H1 (cell line): ENCODE data around the gene LYZL4. TPM values are rescaled to one million over a fixed set of nuclear protein-coding genes. Genes with fewer than 3 reads are reported as not detected.

Source experiments
- CTCF ChIA-PET: fragments of 300-600 bp; sonication (Branson Sonifier 250); formaldehyde crosslinking; loops from one replicate; lab custom pipeline; 2021; ENCODE audit not compliant: partially characterized antibody; lab: Charles Lee
- POLR2A ChIA-PET: fragments of 300-600 bp; sonication (Branson Sonifier 250); formaldehyde crosslinking; loops from one replicate; lab custom pipeline; 2021; ENCODE audit warnings: inconsistent platforms; ENCODE audit not compliant: partially characterized antibody; lab: Charles Lee
- DNase-seq, 2 experiments: peaks; one replicate each; pipeline versions ENCODE4 v3.0.0 to v3.0.0-alpha.2; 2010 to 2022; ENCODE audit warnings: low spot score in 2 of 2, low read depth in 1 of 2, mixed read lengths in 1 of 2
- FAIRE-seq: peaks from 2 replicates; lab custom pipeline; 2011; peaks lifted over from hg19 to GRCh38; lab: Jason Lieb, UNC
- H2AFZ ChIP-seq: 2 replicates; pipeline ENCODE4 v1.8.1; 2012; ENCODE audit warnings: low read length, inconsistent platforms
- H2AK5ac ChIP-seq: 2 replicates; pipeline ENCODE4 v1.6.1; 2013; ENCODE audit warnings: low read depth, low read length
- H2BK120ac ChIP-seq: replicated peaks from 2 replicates; pipeline ENCODE3; 2013; ENCODE audit warnings: low read depth, low read length, inconsistent platforms
- H2BK12ac ChIP-seq: 2 replicates; pipeline ENCODE4 v1.6.1; 2013; ENCODE audit warnings: low read depth, low read length
- H2BK15ac ChIP-seq: 2 replicates; pipeline ENCODE4 v1.6.1; 2013; ENCODE audit warnings: low read length
- H2BK20ac ChIP-seq: 2 replicates; pipeline ENCODE4 v1.6.1; 2013; ENCODE audit warnings: low read length
- H2BK5ac ChIP-seq: 2 replicates; pipeline ENCODE4 v1.6.1; 2013; ENCODE audit warnings: low read depth, low read length
- H3K14ac ChIP-seq: 2 replicates; pipeline ENCODE4 v1.6.1; 2013; ENCODE audit warnings: inconsistent platforms; ENCODE audit not compliant: insufficient read length
- H3K18ac ChIP-seq: 2 replicates; pipeline ENCODE4 v1.6.1; 2013; ENCODE audit warnings: low read length; ENCODE audit errors: extremely low read depth
- H3K23ac ChIP-seq: 2 replicates; pipeline ENCODE4 v1.6.1; 2013; ENCODE audit warnings: inconsistent platforms; ENCODE audit not compliant: insufficient read length
- H3K23me2 ChIP-seq: 2 replicates; pipeline ENCODE4 v1.6.1; 2013; ENCODE audit warnings: low read depth, low read length
- H3K27ac ChIP-seq: 2 replicates; pipeline ENCODE4 v1.6.1; 2011; ENCODE audit warnings: low read depth, low read length, inconsistent platforms
- H3K27me3 ChIP-seq, 4 experiments: replicated peaks in 1 of 4; 1 replicate in 1 of 4; 2 replicates in 3 of 4; pipeline versions ENCODE4 v1.6.1 to v1.8.1; 2011 to 2013; ENCODE audit warnings: low read length in 3 of 4, mild to moderate bottlenecking in 3 of 4, inconsistent platforms in 2 of 4, mixed read lengths in 2 of 4, moderate library complexity in 1 of 4; ENCODE audit not compliant: control insufficient read depth in 3 of 4, insufficient read depth in 3 of 4; ENCODE audit errors: extremely low read depth in 1 of 4
- H3K36me3 ChIP-seq, 4 experiments: 2 replicates each; pipeline versions ENCODE4 v1.6.1 to v1.8.1; 2011 to 2013; ENCODE audit warnings: mild to moderate bottlenecking in 4 of 4, low read length in 3 of 4, moderate library complexity in 2 of 4, control low read depth in 1 of 4, inconsistent platforms in 1 of 4; ENCODE audit not compliant: insufficient read depth in 4 of 4, control insufficient read depth in 2 of 4
- H3K4ac ChIP-seq: replicated peaks from 2 replicates; pipeline ENCODE3; 2013; ENCODE audit warnings: low read length, low read depth, mixed read lengths, inconsistent platforms; ENCODE audit not compliant: insufficient read length
- H3K4me1 ChIP-seq, 4 experiments: replicated peaks in 1 of 4; 1 replicate in 1 of 4; 2 replicates in 3 of 4; pipeline versions ENCODE4 v1.6.1 to v1.8.1; 2011 to 2013; ENCODE audit warnings: low read length in 3 of 4, inconsistent platforms in 2 of 4, mixed read lengths in 1 of 4; ENCODE audit not compliant: insufficient read depth in 4 of 4, control insufficient read depth in 3 of 4
- H3K4me2 ChIP-seq, 2 experiments: 2 replicates each; pipeline versions ENCODE4 v1.6.1 to v1.8.1; 2011 to 2013; ENCODE audit warnings: low read depth in 2 of 2, low read length in 2 of 2, control low read depth in 1 of 2, inconsistent platforms in 1 of 2, mild to moderate bottlenecking in 1 of 2; ENCODE audit not compliant: insufficient read depth in 1 of 2
- H3K4me3 ChIP-seq, 4 experiments: fragments of 200-600, 300-600 bp in 1 of 4; sonication (generic), shearing (Covaris generic), sonication (Bioruptor Twin) in 1 of 4; 2 replicates each; pipeline versions ENCODE4 v1.5.1 to v1.8.1; 2011 to 2016; ENCODE audit warnings: low read length in 4 of 4, low read depth in 3 of 4, control low read depth in 2 of 4, inconsistent platforms in 2 of 4, mild to moderate bottlenecking in 2 of 4, mixed read lengths in 1 of 4, moderate library complexity in 1 of 4; ENCODE audit not compliant: insufficient read depth in 2 of 4; ENCODE audit errors: extremely low read depth in 1 of 4
- H3K56ac ChIP-seq: replicated peaks from 2 replicates; pipeline ENCODE3; 2013; ENCODE audit warnings: low read depth, mild to moderate bottlenecking, mixed read lengths, low read length, inconsistent platforms; ENCODE audit not compliant: insufficient read length
- H3K79me1 ChIP-seq: 2 replicates; pipeline ENCODE4 v1.6.1; 2013; ENCODE audit warnings: low read depth, low read length, control low read depth
- H3K79me2 ChIP-seq, 2 experiments: 2 replicates each; pipeline versions ENCODE4 v1.6.1 to v1.8.1; 2012 to 2013; ENCODE audit warnings: low read length in 2 of 2, mild to moderate bottlenecking in 2 of 2, inconsistent platforms in 1 of 2; ENCODE audit not compliant: insufficient read depth in 2 of 2, control insufficient read depth in 1 of 2
- H3K9ac ChIP-seq, 4 experiments: replicated peaks in 1 of 4; 1 replicate in 1 of 4; 2 replicates in 3 of 4; pipeline versions ENCODE4 v1.6.1 to v1.8.1; 2011 to 2013; ENCODE audit warnings: low read depth in 3 of 4, low read length in 3 of 4, control low read depth in 2 of 4, mild to moderate bottlenecking in 2 of 4, moderate library complexity in 2 of 4, inconsistent platforms in 1 of 4; ENCODE audit errors: extremely low read depth in 1 of 4
- H3K9me3 ChIP-seq, 2 experiments: 2 replicates each; pipeline versions ENCODE4 v1.6.1 to v1.8.1; 2012 to 2013; ENCODE audit warnings: mild to moderate bottlenecking in 2 of 2, moderate library complexity in 2 of 2, control low read depth in 1 of 2, inconsistent platforms in 1 of 2, low read depth in 1 of 2, low read length in 1 of 2, mixed read lengths in 1 of 2; ENCODE audit not compliant: insufficient read depth in 2 of 2
- H4K20me1 ChIP-seq, 2 experiments: replicated peaks in 1 of 2; 2 replicates each; pipeline versions ENCODE3 to v1.8.1; 2011 to 2013; ENCODE audit warnings: inconsistent platforms in 2 of 2, low read length in 2 of 2, mild to moderate bottlenecking in 1 of 2; ENCODE audit not compliant: insufficient read depth in 2 of 2, control insufficient read depth in 1 of 2
- H4K5ac ChIP-seq: 2 replicates; pipeline ENCODE4 v1.6.1; 2013; ENCODE audit warnings: low read length, low read depth, mixed read lengths, inconsistent platforms; ENCODE audit not compliant: insufficient read length
- H4K8ac ChIP-seq: 2 replicates; pipeline ENCODE4 v1.8.0; 2013; ENCODE audit warnings: mild to moderate bottlenecking, moderate library complexity, low read length, inconsistent platforms; ENCODE audit not compliant: insufficient read depth; ENCODE audit errors: extremely low read depth
- H4K91ac ChIP-seq: replicated peaks from 2 replicates; pipeline ENCODE3; 2013; ENCODE audit warnings: low read length, mixed read lengths, inconsistent platforms; ENCODE audit not compliant: insufficient read length
- CBX8 ChIP-seq: fragments of 300-800, 300-1000 bp; sonication (generic); IDR thresholded peaks from 2 replicates; pipeline ENCODE4 v1.7.1; 2016; ENCODE audit warnings: low read depth, low read length, borderline replicate concordance
- CREB1 ChIP-seq: IDR thresholded peaks from 2 replicates; pipeline ENCODE4 v1.6.1; 2012; ENCODE audit warnings: inconsistent platforms
- CTBP2 ChIP-seq: IDR thresholded peaks from 2 replicates; pipeline ENCODE4 v1.7.0; 2011; ENCODE audit warnings: borderline replicate concordance, mild to moderate bottlenecking, moderate library complexity, mixed read lengths, low read length; ENCODE audit not compliant: insufficient read depth, insufficient read length
- GABPA ChIP-seq: IDR thresholded peaks from 2 replicates; pipeline ENCODE4 v1.6.1; 2011; ENCODE audit warnings: mild to moderate bottlenecking, low read length, moderate library complexity, borderline replicate concordance; ENCODE audit not compliant: insufficient read depth
- HDAC6 ChIP-seq: IDR thresholded peaks from one replicate; pipeline ENCODE4 v1.7.1; 2012; ENCODE audit warnings: low read depth, mild to moderate bottlenecking, inconsistent platforms, low read length, moderate library complexity
- POLR2A ChIP-seq, 2 experiments: IDR thresholded peaks; 1 replicate in 1 of 2; 2 replicates in 1 of 2; pipeline ENCODE4 v1.6.1; 2011; ENCODE audit warnings: low read depth in 2 of 2, low read length in 2 of 2, mild to moderate bottlenecking in 2 of 2; ENCODE audit errors: control extremely low read depth in 1 of 2
- RBBP5 ChIP-seq: IDR thresholded peaks from 2 replicates; pipeline ENCODE4 v1.7.1; 2012; ENCODE audit warnings: low read depth, mild to moderate bottlenecking, inconsistent platforms, low read length, moderate library complexity, borderline replicate concordance
- TAF7 ChIP-seq: optimal IDR thresholded peaks from 2 replicates; pipeline ENCODE3; 2011; ENCODE audit warnings: low read depth, mild to moderate bottlenecking, inconsistent platforms, low read length, moderate library complexity, borderline replicate concordance
- TBP ChIP-seq: IDR thresholded peaks from 2 replicates; pipeline ENCODE4 v1.6.1; 2011; ENCODE audit warnings: low read depth, low read length, improper control_type of control experiment
- WGBS, 2 experiments: shearing (Covaris generic) in 1 of 2; methylation state at CpG; one replicate each; pipeline versions ENCODE4 v1.1.6 to v1.1.7; 2013 to 2015; ENCODE audit warnings: low lambda C conversion rate in 2 of 2, mixed read lengths in 2 of 2, inconsistent platforms in 1 of 2, low coverage in 1 of 2, missing lambda C conversion rate in 1 of 2; ENCODE audit not compliant: insufficient replicate concordance in 2 of 2, insufficient coverage in 1 of 2, insufficient read length in 1 of 2; ENCODE audit errors: extremely low coverage in 1 of 2, missing lambda C conversion rate in 1 of 2; 5-methylcytosine and 5-hydroxymethylcytosine counted together
- polyA plus RNA-seq, 7 experiments: library from polyadenylated mRNA; depleted of rRNA in 3 of 7; stranded (reverse) in 5 of 7; unstranded in 2 of 7; fragments of >200 nt in 5 of 7; fragments of 200-250 nt in 2 of 7; gene quantifications; 1 replicate in 5 of 7; 2 replicates in 1 of 7; 4 replicates in 1 of 7; pipeline versions ENCODE4 v1.2.1 to v1.2.3, GENCODE V29; 2011 to 2013; ENCODE audit warnings: missing spikeins in 2 of 7, mixed read lengths in 2 of 7
- total RNA-seq: library from RNA; stranded (reverse); fragmentation: NEBNext Ultra II Directional; extraction: Animal tissue kit (Norgen Biotek cat#: 25700); gene quantifications from 2 replicates; pipeline ENCODE4 v1.2.1, GENCODE V29; 2021
- TF ChIP-seq, protein P1 (sequence below): IDR thresholded peaks from 2 replicates; pipeline ENCODE4 v1.6.1; 2011; ENCODE audit warnings: low read length, improper control_type of control experiment
- TF ChIP-seq, protein P2 (sequence below): IDR thresholded peaks from 2 replicates; pipeline ENCODE4 v1.6.1; 2012; ENCODE audit warnings: inconsistent platforms

LYZL4 gene
- total and polyA plus RNA-seq, 2 of the 8 experiments (the other 6 are each of a cell fraction or from before 2014, with no cell fraction given), result not detected

DNA sequence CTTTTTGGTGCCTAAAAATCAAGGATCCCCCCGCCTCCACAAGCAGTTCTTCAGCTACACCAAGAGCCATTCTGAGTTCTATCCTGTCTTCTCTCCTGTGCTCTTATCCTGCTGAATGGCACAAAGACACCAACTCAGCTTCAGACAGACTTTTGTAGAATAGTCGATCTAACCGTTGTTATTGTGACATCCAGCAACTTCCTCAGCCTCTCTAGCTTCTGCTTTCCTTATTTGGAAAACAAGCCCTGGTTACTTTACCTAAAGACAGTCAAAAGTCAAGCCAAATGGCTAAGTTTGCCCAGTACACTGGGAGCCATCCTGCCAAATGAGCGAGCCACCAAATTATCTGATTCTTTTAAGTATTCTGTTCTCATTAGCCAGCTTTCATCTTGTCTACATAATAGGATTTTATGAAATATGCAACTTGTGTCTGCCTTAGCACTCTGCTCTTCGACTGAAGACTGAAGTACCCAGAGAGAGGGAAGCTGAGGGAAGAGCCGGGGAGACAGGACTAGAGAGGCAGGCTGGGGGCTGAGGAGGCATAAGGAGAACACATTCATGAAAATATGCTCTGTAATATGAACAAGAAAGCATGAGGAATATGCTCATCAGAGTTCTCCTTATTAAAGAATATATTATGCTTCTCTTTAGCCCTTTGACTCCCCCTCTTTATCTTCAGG, 35.1 kb downstream of the LYZL4 start:
- CTCF ChIA-PET, result interaction anchor here (0.6 to 1.3 kb wide), 3 partner anchors 18 to 144 kb away, joined by 3 read pairs; no protein-coding TSS in a partner anchor
- Histone ChIP-seq H3K14ac (no peak overlapping the region), H4K91ac (no peak overlapping the region), H3K4me1 (peaks cover 0 to 3% (median 0%) of the 10 kb centered on the region in 4 experiments; a peak in 2 of 7 replicates), H3K23ac (no peak overlapping the region), H3K9me3 (peaks cover 0 to 6% of the 10 kb centered on the region in 2 experiments; a peak in 1 of 4 replicates), H3K23me2 (no peaks in the 10 kb centered on the region), H3K4me3 (no peak overlapping the region)
- WGBS, 2 experiments, result 73% methylated on average over 6 of the region's 6 CpGs; no CpG with 5 or more reads in 1 of the 2 experiments
- TF ChIP-seq CREB1 (no peak), CTBP2 (no peak), TAF7 (no peak), POLR2A (IDR thresholded peaks at IDR 0.05; ENCODE audit: control extremely low read depth in 1 of 2, low read depth in 2 of 2, low read length in 2 of 2) (no peak), RBBP5 (no peak), CBX8 (no peak), HDAC6 (no peak), TBP (no peak), GABPA (no peak)
- TF ChIP-seq, protein P1, sequence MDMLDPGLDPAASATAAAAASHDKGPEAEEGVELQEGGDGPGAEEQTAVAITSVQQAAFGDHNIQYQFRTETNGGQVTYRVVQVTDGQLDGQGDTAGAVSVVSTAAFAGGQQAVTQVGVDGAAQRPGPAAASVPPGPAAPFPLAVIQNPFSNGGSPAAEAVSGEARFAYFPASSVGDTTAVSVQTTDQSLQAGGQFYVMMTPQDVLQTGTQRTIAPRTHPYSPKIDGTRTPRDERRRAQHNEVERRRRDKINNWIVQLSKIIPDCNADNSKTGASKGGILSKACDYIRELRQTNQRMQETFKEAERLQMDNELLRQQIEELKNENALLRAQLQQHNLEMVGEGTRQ, result no peak
- TF ChIP-seq, protein P2, sequence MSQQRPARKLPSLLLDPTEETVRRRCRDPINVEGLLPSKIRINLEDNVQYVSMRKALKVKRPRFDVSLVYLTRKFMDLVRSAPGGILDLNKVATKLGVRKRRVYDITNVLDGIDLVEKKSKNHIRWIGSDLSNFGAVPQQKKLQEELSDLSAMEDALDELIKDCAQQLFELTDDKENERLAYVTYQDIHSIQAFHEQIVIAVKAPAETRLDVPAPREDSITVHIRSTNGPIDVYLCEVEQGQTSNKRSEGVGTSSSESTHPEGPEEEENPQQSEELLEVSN, result no peak
- TF ChIP-seq, all 59 proteins: peak for 0
- H3K27me3 ChIP-seq, result no peaks in the 10 kb centered on the region
- no peak overlapping the region for H3K27ac ChIP-seq
- H3K56ac ChIP-seq, result no peak overlapping the region
- H3K36me3 ChIP-seq, result no peaks in the 10 kb centered on the region
- no peak for DNase-seq
- H2BK5ac ChIP-seq, result no peak overlapping the region
- no peak overlapping the region for H3K18ac ChIP-seq
- H2BK20ac ChIP-seq, result no peak overlapping the region
- H2AFZ ChIP-seq, result 0 out of 2 replicates have a peak overlapping the region, but pooled peaks have one; percentile 39
- H4K8ac ChIP-seq, result no peak overlapping the region
- no peak overlapping the region for H2BK120ac ChIP-seq
- no peak overlapping the region for H3K4me2 ChIP-seq
- no peak overlapping the region for H2BK12ac ChIP-seq
- no peak overlapping the region for H2BK15ac ChIP-seq
- FAIRE-seq, result no peak
- no peaks in the 10 kb centered on the region for H3K79me2 ChIP-seq
- H3K4ac ChIP-seq, result no peak overlapping the region
- H3K79me1 ChIP-seq, result no peaks in the 10 kb centered on the region
- no peak overlapping the region for H3K9ac ChIP-seq
- POLR2A ChIA-PET, result no interaction called here
- no peak overlapping the region for H2AK5ac ChIP-seq
- no peaks in the 10 kb centered on the region for H4K20me1 ChIP-seq
- no peak overlapping the region for H4K5ac ChIP-seq
